ENCODE results near the gene FLRT3.

DNA sequence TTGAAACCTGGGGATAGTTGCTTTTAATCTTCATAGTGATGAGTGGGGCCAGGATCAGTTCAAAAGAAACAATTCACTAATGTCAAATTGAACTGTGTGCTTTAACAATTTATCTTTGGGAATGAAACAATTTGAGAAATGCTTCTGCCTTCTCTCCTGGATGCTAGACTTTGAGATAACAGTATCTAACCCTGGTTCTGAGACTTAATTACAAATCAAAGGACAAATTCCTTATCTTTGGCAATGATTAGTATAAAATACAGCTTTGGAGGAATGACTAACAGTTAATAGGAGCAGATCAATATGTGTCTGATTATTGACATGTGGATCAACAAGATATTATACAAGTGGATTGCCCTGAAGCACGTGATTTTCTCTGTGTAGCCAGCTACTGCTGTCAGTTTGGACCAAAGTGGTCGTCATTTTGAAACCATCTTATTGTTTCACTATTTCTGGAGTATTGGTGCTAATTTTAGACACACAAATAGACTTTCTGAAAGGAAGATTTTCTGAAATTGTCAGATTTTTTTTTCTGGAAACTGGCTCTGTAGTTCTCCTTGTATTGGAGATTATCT is 6.2 kb upstream of the FLRT3 start:
- TF ChIP-seq, protein P1, sequence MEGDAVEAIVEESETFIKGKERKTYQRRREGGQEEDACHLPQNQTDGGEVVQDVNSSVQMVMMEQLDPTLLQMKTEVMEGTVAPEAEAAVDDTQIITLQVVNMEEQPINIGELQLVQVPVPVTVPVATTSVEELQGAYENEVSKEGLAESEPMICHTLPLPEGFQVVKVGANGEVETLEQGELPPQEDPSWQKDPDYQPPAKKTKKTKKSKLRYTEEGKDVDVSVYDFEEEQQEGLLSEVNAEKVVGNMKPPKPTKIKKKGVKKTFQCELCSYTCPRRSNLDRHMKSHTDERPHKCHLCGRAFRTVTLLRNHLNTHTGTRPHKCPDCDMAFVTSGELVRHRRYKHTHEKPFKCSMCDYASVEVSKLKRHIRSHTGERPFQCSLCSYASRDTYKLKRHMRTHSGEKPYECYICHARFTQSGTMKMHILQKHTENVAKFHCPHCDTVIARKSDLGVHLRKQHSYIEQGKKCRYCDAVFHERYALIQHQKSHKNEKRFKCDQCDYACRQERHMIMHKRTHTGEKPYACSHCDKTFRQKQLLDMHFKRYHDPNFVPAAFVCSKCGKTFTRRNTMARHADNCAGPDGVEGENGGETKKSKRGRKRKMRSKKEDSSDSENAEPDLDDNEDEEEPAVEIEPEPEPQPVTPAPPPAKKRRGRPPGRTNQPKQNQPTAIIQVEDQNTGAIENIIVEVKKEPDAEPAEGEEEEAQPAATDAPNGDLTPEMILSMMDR (optimal IDR thresholded peaks at IDR 0.05 in 1 of 3, IDR thresholded peaks at IDR 0.05 in 1 of 3, conservative IDR thresholded peaks at IDR 0.05 in 1 of 3; ENCODE audit: extremely low read depth in 1 of 3, insufficient read depth in 2 of 3, low read length in 3 of 3): no peak
- TF ChIP-seq EZH2 (IDR thresholded peaks at IDR 0.05; ENCODE audit: low read length): no peak

Measured in keratinocyte (primary cell).